GM15510 (cell line): ENCODE measurements around the gene FIBP.

ENCODE experiments used
- POLR2A ChIP-seq: IDR thresholded peaks from 3 replicates; pipeline ENCODE4 v1.6.1; 2011; ENCODE audit warnings: borderline replicate concordance; ENCODE audit not compliant: insufficient read length; ENCODE audit errors: extremely low read depth

FIBP gene

GRCh38 chr11:65854852-65855837 is 33.1 kb downstream of the FIBP start:
- TF ChIP-seq POLR2A, result no peak

DNA sequence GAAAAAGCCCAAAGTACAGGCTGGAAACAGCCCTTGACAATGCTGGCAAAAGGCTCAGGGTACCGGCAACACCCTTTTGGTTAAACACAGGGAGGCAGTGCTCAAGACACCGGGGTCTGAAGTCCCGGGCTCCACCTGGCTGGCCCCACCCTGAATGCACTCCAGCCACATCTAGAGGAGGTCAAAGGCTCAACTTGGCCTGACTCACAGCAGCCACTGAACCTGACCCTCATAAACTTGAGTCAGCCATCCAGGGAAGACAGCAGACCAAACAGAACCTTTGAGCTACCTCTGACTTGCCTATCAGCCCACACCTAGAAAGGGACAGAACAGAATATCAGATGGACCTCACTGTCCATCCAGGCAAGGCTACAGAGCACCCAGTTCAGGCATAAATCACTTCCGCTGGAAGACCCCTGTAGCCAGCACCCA is 34.1 kb downstream of the FIBP start:
- no peak for TF ChIP-seq POLR2A

DNA sequence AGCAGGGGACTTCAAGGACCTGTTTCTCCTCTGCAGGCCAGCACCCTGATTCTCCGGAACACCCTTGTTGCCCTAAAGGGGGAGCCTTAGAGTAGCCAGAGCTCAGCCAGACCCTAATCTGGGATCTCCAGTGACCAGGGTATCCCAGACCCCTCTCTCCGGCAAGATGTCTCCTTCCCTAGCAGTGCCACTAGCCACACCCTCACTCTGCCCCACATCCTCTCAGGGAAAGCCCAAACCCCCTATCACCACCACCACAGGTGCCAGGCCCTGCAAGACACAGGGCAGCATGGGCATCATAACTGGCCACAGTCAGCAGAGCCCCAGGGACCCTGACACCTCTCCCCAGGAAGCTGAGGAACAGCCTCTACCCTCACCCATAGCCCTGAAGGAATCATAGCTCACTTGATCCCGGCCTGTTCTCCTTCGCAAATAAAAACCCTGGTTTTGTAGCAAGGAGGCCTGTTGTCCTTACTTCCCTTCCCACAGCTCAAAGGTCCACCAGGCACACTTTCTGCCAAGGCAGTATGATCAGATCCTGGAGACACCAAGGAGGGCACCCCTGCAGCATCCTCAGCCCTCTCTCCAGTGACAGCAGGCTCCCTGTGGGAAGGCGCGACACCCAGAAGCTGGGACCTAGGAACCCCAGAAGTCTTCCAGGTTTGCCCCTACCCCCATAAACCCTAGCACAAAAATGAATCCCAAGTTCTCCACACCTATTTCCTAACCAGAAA is 34.9 kb downstream of the FIBP start:
- no peak for TF ChIP-seq POLR2A

- no peak for TF ChIP-seq POLR2A
Observed at GRCh38 chr11:65852508-65853245, 35.6 kb downstream of the FIBP start.

DNA sequence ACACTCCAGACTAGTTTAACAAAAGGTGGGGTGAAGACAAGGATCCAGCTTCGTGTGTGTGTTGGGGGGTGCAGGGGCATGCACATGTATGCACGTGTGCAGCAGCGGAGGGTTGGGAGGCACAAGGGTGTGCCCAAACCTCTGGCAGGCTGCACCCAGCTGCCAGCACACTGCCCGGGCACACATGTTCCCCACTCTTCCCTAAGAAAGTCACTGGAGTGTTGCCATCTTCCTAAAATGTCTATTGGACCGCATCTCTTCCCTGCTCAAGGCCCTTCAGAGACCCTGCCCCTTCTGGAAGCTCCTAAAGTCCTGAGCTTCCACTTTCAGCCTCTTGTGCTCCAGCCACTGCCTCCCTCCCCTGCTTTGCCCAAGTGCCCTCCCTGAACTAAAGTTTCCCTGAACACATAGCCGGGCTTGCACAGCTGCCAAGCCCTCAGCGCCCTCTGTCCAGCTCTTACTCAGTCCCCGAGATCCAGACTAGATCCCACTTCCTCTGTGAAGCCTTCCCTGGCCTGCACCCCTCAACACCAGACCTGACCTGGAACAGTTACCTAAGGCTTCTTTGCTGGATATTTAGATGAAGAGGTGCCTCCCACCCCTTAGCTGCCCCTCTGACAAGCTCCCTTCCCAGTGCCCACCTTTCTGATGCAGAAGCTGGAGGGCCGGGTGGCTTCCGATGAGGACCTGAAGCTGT is 36.3 kb downstream of the FIBP start:
- TF ChIP-seq POLR2A, result peak; percentile 16

- TF ChIP-seq POLR2A, result no peak
Observed at GRCh38 chr11:65851083-65851579, 37.1 kb downstream of the FIBP start.

GRCh38 chr11:65850217-65851082 is 37.8 kb downstream of the FIBP start:
- no peak for TF ChIP-seq POLR2A

DNA sequence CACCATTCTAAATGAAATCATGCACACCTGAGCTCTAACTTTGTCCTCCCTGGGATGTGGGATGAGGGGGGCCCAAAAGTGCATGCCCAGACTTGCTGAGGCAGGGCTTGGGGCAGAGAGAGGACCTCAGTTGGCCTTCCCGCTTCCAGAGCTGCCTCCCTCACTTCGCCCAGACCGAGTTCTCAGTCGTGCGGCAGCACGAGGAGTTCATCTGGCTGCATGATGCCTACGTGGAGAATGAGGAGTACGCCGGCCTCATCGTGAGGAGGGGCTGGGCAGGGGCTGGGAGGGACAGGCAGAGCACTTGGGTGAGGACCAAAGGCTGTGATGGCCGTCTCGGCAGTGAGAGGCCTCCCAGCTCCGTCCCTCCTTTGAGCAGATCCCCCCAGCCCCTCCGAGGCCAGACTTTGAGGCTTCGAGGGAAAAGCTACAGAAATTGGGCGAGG is 38.5 kb downstream of the FIBP start:
- no peak for TF ChIP-seq POLR2A

- no peak for TF ChIP-seq POLR2A
Observed at GRCh38 chr11:65849366-65849765, 38.9 kb downstream of the FIBP start.

- no peak for TF ChIP-seq POLR2A
Observed at GRCh38 chr11:65847746-65848145, 40.5 kb downstream of the FIBP start.

DNA sequence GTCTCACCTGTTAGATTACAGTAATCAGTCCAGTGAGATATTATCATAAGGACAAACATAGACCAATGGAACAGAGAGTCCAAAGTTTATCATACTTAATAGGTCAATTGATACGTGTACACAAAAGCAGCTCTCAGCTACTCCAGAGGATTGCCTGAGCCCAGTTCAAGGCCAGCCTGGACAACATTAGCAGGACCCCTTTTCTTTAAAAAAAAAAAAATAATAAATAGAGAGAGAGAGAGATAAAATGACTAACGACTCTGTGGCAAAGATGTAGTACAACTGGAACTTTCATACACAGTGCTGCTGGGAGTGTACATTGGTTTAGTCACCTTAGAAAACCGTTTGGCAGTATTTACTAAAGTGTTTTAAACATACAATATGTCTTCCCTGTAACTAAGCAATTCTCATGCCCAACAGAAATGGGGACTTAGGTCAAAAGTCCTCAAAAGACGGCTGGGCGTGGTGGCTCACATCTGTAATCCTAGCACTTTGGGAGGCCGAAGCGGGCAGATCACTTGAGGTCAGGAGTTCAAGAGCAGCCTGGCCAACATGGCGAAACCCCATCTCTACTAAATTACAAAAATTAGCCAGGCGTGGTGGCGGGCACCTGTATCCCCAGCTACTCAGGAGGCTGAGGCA is 43.9 kb downstream of the FIBP start:
- TF ChIP-seq POLR2A, result no peak

- no peak for TF ChIP-seq POLR2A
Observed at GRCh38 chr11:65843811-65844210, 44.5 kb downstream of the FIBP start.

DNA sequence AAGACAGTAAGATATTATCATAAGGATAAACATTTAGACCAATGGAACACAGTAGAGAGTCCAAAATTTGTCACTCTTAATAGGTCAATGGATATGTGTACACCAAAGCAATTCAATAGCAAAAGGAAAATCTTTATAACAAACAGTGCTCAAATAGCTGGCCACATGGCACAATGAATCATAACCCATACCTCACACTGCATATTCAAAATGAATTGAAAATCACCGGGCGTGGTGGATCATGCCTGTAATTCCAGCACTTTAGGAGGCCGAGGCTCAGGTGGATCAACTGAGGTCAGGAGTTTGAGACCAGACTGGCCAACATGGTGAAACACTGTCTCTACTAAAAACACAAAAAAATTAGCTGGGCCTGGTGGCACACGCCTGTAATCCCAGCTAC is 46.1 kb downstream of the FIBP start:
- no peak for TF ChIP-seq POLR2A

DNA sequence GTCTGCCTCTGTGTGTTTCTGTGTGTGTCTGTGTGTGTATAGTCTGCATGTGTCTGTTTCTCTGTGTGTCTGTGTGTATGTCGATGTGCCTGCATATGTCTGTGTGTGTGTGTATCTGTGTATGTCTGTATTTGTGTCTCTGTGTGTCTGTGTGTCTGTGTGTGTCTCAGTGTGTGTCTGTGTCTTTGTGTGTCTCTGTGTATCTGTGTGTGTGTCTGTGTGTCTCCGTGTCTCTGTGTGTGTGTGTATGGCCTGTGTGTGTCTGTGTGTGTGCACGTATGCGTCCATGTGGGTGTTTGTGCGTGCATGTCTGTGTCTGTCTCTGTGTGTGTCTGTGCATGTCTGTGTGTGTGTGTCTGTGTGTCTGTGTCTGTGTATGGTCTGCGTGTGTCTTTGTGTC is 54.1 kb downstream of the FIBP start:
- no peak for TF ChIP-seq POLR2A
